AG04449 (cell line): ENCODE measurements around the gene CENPB.
"Not testable (repeated sequence)": the region's sequence is repeated elsewhere in the genome, so short reads cannot be mapped to it uniquely, and the experiment has no call there.

ENCODE experiments used
- CTCF ChIA-PET: fragments of 350-600 bp; formaldehyde crosslinking; extraction: SDS; loops from one replicate; lab custom pipeline; 2021; ENCODE audit warnings: antibody characterized with exemption; lab: Yijun Ruan, JAX
- POLR2A ChIA-PET: fragments of 400-600, 350-600 bp; formaldehyde crosslinking; extraction: SDS; loops from one replicate; lab custom pipeline; 2020; ENCODE audit warnings: antibody characterized with exemption, inconsistent platforms; lab: Yijun Ruan, JAX
- DNase-seq: peaks from one replicate; pipeline ENCODE4 v3.0.0-alpha.2; 2010; ENCODE audit warnings: low read depth, low spot score
- H3K4me3 ChIP-seq: 2 replicates; pipeline ENCODE4 v1.5.1; 2011; ENCODE audit warnings: low read depth, mild to moderate bottlenecking, control low read depth, low read length
- TF ChIP-seq, protein P1 (sequence below): IDR thresholded peaks from one replicate; pipeline ENCODE4 v1.5.1; 2011; ENCODE audit warnings: mild to moderate bottlenecking, moderate library complexity, low read length, control low read depth, inconsistent platforms; ENCODE audit not compliant: insufficient read depth; ENCODE audit errors: missing control alignments

CENPB gene, protein sequence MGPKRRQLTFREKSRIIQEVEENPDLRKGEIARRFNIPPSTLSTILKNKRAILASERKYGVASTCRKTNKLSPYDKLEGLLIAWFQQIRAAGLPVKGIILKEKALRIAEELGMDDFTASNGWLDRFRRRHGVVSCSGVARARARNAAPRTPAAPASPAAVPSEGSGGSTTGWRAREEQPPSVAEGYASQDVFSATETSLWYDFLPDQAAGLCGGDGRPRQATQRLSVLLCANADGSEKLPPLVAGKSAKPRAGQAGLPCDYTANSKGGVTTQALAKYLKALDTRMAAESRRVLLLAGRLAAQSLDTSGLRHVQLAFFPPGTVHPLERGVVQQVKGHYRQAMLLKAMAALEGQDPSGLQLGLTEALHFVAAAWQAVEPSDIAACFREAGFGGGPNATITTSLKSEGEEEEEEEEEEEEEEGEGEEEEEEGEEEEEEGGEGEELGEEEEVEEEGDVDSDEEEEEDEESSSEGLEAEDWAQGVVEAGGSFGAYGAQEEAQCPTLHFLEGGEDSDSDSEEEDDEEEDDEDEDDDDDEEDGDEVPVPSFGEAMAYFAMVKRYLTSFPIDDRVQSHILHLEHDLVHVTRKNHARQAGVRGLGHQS

DNA sequence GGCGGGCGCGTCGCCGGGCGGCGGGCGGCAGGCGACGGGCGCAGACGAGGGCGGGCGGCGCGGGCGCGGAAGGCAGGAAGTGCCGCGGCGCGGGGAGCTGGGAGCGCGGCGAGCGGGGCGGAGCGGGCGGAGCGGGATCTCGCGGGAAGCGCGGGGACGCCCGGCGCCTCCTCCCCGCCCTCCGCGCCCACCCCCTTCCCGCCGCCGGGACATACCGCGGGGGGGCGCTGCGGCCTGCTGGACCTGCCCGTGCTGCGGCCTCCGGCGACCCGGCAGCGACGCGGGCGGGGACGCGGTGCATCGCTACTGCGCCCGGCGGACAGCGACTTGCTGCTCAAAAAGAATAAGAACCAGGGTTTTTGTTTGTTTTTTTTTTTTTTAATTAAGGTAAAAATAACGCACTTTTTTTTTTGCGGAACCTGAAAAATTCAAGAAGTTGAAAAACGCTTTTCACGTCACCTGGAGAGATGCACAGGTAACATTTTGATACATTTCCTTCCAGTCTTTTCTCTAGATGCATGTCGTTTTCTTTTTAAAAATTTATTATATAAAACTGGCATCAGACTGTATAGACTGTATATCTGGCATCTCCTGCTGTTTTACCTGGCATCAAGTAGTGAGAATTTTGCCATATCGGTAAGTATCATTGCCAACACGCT lies at the start of gene CENPB:
Gene CENPB (minus strand): TSS at position 76 of the 659 bp plus-strand sequence. CDS start 257 bp downstream, outside the sequence.
- POLR2A ChIA-PET = interaction anchor here (1.0 to 2.2 kb wide), 8 partner anchors 9 to 110 kb away, joined by 3 to 12 read pairs (median 4); partner anchors contain the start of genes ADAM33, ADISSP, AP5S1 and CDC25B
- TF ChIP-seq, protein P1, sequence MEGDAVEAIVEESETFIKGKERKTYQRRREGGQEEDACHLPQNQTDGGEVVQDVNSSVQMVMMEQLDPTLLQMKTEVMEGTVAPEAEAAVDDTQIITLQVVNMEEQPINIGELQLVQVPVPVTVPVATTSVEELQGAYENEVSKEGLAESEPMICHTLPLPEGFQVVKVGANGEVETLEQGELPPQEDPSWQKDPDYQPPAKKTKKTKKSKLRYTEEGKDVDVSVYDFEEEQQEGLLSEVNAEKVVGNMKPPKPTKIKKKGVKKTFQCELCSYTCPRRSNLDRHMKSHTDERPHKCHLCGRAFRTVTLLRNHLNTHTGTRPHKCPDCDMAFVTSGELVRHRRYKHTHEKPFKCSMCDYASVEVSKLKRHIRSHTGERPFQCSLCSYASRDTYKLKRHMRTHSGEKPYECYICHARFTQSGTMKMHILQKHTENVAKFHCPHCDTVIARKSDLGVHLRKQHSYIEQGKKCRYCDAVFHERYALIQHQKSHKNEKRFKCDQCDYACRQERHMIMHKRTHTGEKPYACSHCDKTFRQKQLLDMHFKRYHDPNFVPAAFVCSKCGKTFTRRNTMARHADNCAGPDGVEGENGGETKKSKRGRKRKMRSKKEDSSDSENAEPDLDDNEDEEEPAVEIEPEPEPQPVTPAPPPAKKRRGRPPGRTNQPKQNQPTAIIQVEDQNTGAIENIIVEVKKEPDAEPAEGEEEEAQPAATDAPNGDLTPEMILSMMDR = peak; percentile 70
- CTCF ChIA-PET = interaction anchor here (0.6 to 11.6 kb wide), 16 partner anchors 8 to 298 kb away, joined by 3 to 255 read pairs (median 10); partner anchors contain the start of genes ADAM33, ADISSP, AP5S1 and CDC25B
- H3K4me3 ChIP-seq = peak within 1 kb of the TSS; percentile 80
- no peak for DNase-seq

DNA sequence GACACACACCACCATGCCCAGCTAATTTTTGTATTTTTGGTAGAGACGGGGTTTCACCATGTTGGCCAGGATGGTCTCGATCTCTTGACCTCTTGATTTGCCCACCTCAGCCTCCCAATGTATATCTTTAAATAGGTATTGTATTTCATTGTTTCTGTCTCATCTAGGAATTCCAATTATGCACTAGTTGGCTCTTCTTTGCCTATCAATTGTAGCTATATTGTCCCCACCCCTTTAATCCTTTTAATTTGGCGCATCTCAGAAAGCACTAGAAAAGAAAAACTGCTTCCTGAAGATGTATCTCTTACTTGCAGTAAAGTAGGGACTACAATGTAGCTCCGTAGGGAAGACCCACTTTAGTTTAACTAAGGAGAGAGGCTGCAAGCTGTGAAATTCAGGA lies 49.6 kb upstream of the CENPB start:
- ChIA-PET CTCF (interaction anchor here (1.2 to 2.3 kb wide), 2 partner anchors 9 to 16 kb away, joined by 3 to 24 read pairs; partner anchors contain the start of gene AP5S1), POLR2A (no interaction called here)

GRCh38 chr20:3829891-3830290 lies 43.4 kb upstream of the CENPB start:
- POLR2A ChIA-PET, DNase-seq, H3K4me3 ChIP-seq: not testable (repeated sequence)
- CTCF ChIA-PET = interaction anchor here (0.8 to 2.5 kb wide), 5 partner anchors 10 to 241 kb away, joined by 3 to 20 read pairs (median 5); partner anchors contain the start of gene AP5S1

More for the DNA sequence above, 49.6 kb upstream of the CENPB start:
- TF ChIP-seq, protein P1 = no peak
- no peak overlapping the region for H3K4me3 ChIP-seq
- DNase-seq = no peak

DNA sequence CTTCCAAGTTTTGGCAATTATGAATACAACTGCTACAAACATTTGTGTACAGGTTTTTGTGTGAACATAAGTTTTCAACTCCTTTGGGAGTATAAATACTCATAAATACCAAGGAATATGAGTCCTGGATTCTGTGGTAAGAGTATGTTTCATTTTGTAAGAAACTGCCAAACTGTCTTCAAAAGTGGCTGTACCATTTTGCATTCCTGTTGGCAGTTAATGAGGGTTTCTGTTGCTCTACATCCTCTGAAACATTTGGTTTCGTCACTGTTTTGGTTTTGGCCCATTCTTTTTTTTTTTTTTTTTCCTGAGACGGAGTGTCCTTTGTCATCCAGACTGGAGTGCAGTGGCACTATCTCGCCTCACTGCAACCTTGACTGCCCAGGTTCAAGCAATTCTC lies 42.3 kb upstream of the CENPB start:
- H3K4me3 ChIP-seq = no peak overlapping the region
- CTCF ChIA-PET = interaction anchor here (0.8 to 2.5 kb wide), 2 partner anchors 9 to 78 kb away, joined by 4 to 20 read pairs; partner anchors contain the start of gene AP5S1
- TF ChIP-seq, protein P1 = no peak
- POLR2A ChIA-PET = no interaction called here
- DNase-seq = no peak

DNA sequence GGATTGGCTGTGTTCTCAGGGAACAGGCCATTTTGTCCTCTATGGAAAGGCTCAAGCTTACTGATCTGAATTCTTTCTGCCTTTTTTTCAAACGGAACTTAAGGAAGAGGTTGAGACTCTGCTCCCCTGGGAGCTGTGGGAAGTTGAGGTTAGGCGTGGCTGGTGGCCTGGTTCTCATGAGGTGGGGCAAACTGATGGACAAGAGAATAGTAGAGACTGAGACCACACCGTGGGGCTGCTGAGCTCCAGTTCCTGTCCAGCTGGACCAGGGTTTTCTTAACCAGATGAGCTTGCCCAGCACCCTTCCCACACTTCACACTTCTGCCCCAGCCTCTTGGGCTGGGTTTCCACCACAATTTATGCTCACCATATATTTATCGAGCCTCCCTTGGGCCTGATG lies 39.9 kb upstream of the CENPB start:
- CTCF ChIA-PET = interaction anchor here (1.0 to 1.5 kb wide), 3 partner anchors 8 to 45 kb away, joined by 3 to 6 read pairs (median 4); partner anchors contain the start of gene SPEF1
- no peak overlapping the region for H3K4me3 ChIP-seq
- DNase-seq = no peak
- POLR2A ChIA-PET = interaction anchor here (1.4 kb wide), 1 partner anchor 40 kb away, joined by 3 read pairs; the partner anchor contains the start of gene CENPB
- TF ChIP-seq, protein P1 = no peak

- CTCF ChIA-PET = interaction anchor here (0.9 to 1.0 kb wide), 3 partner anchors 29 to 38 kb away, joined by 3 read pairs; no protein-coding TSS in a partner anchor
- no peak overlapping the region for H3K4me3 ChIP-seq
- DNase-seq = no peak
- TF ChIP-seq, protein P1 = no peak
- POLR2A ChIA-PET = interaction anchor here (1.4 kb wide), 1 partner anchor 39 kb away, joined by 3 read pairs; the partner anchor contains the start of gene CENPB
Observed at GRCh38 chr20:3825526-3825925, 39.0 kb upstream of the CENPB start.
